T-helper 1 cell treated with Interleukin-12 subunit alpha and Interleukin-12 subunit beta and Interleukin-4 antibody, amounts not matched to agents 30 μg/mL and 1 μg/mL, for 36 hours (primary cell): ENCODE measurements around the gene LZTS3.
A peak's percentile ranks its signal among the peaks of the same experiment; 100 is the strongest.
"Not testable (repeated sequence)": the region's sequence is repeated elsewhere in the genome, so short reads cannot be mapped to it uniquely, and the experiment has no call there.

Experiments
- H3K27ac Mint-ChIP-seq: one replicate; pipeline ENCODE4 v1.8.0; 2021; ENCODE audit warnings: mild to moderate bottlenecking, mixed read lengths
- H3K27me3 Mint-ChIP-seq: one replicate; pipeline ENCODE4 v1.8.0; 2021; ENCODE audit warnings: low read depth, mixed read lengths
- H3K36me3 Mint-ChIP-seq: one replicate; pipeline ENCODE4 v1.8.0; 2021; ENCODE audit warnings: low read depth, mixed read lengths
- H3K4me1 Mint-ChIP-seq: one replicate; pipeline ENCODE4 v1.8.0; 2021; ENCODE audit warnings: low read depth, mixed read lengths
- H3K4me3 Mint-ChIP-seq: one replicate; pipeline ENCODE4 v1.8.0; 2021; ENCODE audit warnings: mild to moderate bottlenecking, moderate library complexity, mixed read lengths
- H3K9me3 Mint-ChIP-seq: one replicate; pipeline ENCODE4 v1.8.0; 2021; ENCODE audit warnings: mixed read lengths

LZTS3 gene

DNA sequence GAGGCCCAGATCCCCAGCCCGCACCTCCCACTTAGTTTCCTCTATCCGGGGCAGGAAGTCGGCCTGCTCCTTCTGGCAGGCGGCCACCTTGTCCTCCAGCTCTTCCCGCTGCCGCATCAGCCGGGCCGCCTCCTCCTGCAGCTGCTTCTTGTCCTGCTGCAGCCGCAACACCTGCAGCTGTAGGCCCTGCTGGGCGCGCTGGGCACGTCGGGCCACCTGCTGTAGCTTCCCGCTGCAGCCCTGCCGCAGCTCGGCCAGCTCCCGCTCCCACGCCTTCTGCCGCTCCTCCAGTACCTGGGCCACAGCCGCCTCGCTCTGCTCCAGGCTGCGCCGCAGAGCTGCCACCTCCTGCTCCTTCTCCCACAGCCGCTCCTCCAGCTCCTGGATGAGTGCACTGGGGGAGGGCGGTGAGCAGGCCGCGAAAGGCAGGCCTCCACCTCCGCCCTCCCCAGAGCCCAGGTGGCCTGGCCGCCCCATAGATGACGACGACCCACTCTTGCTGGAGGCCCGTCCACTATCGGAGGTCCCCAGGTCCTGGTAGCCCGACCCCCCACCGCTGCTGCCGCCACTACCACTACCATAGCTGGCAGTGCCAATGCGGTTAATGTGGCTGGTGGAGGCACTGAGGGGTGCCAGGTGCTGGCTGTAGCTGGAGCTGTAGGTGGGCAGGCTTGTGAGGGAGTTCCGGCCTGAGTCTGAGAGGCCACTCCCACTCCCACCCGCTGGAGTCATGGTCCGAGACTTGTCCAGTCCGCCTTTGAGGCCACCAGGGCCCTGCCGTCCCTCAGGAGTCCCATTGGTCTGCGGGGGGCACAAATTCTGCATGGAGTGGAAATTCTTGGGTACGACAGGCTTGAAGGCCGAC, 7.6 kb downstream of the LZTS3 start:
- H3K27ac Mint-ChIP-seq = no peak overlapping the region
- H3K4me3 Mint-ChIP-seq = no peak overlapping the region
- H3K27me3 Mint-ChIP-seq = peaks cover 28% of the 10 kb centered on the region
- no peaks in the 10 kb centered on the region for H3K36me3 Mint-ChIP-seq
- H3K4me1 Mint-ChIP-seq = peaks cover 4% of the 10 kb centered on the region
- no peaks in the 10 kb centered on the region for H3K9me3 Mint-ChIP-seq

- Mint-ChIP-seq H3K4me1 (peaks cover 5% of the 10 kb centered on the region), H3K9me3 (no peaks in the 10 kb centered on the region), H3K36me3 (no peaks in the 10 kb centered on the region), H3K4me3 (no peak overlapping the region), H3K27ac (no peak overlapping the region), H3K27me3 (peaks cover 21% of the 10 kb centered on the region)
Measured at GRCh38 chr20:3164763-3165410, 8.5 kb downstream of the LZTS3 start.

- Mint-ChIP-seq H3K27ac (no peak overlapping the region), H3K4me1 (peaks cover 8% of the 10 kb centered on the region), H3K27me3 (peaks cover 15% of the 10 kb centered on the region), H3K36me3 (peaks cover 2% of the 10 kb centered on the region), H3K4me3 (no peak overlapping the region), H3K9me3 (no peaks in the 10 kb centered on the region)
Measured at GRCh38 chr20:3164043-3164762, 9.1 kb downstream of the LZTS3 start.

- Mint-ChIP-seq H3K27me3 (peaks cover 7% of the 10 kb centered on the region), H3K36me3 (peaks cover 3% of the 10 kb centered on the region), H3K9me3 (no peaks in the 10 kb centered on the region), H3K4me1 (peaks cover 12% of the 10 kb centered on the region), H3K4me3 (no peak overlapping the region), H3K27ac (no peak overlapping the region)
Measured at GRCh38 chr20:3163099-3164042, 10.0 kb downstream of the LZTS3 start.

- no peaks in the 10 kb centered on the region for H3K9me3 Mint-ChIP-seq
- peaks cover 7% of the 10 kb centered on the region for H3K36me3 Mint-ChIP-seq
- peaks cover 22% of the 10 kb centered on the region for H3K4me1 Mint-ChIP-seq
- H3K27me3 Mint-ChIP-seq = peaks cover under 1% of the 10 kb centered on the region
- no peak overlapping the region for H3K4me3 Mint-ChIP-seq
- no peak overlapping the region for H3K27ac Mint-ChIP-seq
Measured at GRCh38 chr20:3162080-3162611, 11.2 kb downstream of the LZTS3 start.

DNA sequence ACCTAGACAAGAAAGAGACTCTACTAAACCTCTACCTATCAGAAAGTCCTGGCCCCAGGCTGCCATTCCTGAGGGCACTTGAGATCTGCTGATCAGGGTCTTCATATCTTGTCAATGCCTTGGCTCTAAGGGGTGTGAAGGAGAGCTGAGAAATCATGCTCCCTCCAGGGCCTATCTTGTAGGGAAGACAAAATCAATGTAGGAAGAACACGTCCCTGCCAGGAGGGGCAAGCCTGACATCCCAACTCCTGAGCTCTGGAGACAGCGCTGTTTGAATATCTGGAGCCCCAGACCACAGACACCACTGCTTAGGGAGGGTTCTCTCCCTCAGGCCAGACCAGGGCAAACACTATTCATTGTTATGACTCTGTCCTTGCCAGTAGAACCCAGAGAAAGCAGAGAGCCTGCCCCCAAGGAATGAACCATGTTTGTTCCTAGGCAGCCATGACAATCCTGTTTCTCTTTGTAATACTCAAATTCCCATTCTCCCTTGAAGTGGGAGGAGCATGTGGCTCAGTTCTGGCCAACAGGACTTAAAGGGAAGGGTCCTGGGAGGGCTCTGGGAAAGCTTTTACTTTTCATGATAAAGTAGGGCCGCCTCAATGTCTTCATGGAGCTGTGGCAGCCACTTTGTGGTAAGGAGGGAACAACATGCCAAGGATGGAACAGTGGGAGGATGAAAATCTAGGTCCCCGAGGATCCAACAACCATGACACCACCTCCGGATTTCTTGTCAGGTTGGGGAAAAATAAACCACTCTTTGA, 11.9 kb downstream of the LZTS3 start:
- Mint-ChIP-seq H3K4me3 (peak overlapping the region; percentile 23), H3K9me3 (no peaks in the 10 kb centered on the region), H3K36me3 (peaks cover 9% of the 10 kb centered on the region), H3K4me1 (peaks cover 28% of the 10 kb centered on the region), H3K27ac (no peak overlapping the region), H3K27me3 (no peaks in the 10 kb centered on the region)

DNA sequence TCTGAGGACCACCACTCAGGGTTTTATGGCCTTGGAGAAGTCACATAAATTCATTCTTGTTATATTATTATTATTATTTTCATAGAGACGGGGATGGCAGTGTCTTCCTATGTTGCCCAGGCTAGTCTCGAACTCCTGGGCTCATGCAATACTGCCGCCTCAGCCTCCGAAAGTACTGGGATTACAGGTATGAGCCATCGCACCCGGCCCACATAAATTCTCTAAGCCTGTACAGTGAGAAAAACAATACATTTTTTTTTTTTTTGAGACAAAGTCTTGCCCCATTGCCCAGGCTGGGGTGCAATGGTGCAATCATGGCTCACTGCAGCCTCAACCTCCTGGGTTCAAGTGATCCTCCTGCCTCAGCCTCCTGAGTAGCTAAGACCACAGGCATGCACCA, 12.9 kb downstream of the LZTS3 start:
- H3K4me3 Mint-ChIP-seq = no peak overlapping the region
- H3K9me3 Mint-ChIP-seq = no peaks in the 10 kb centered on the region
- no peaks in the 10 kb centered on the region for H3K27me3 Mint-ChIP-seq
- H3K36me3 Mint-ChIP-seq = peaks cover 13% of the 10 kb centered on the region
- peaks cover 36% of the 10 kb centered on the region for H3K4me1 Mint-ChIP-seq
- H3K27ac Mint-ChIP-seq = no peak overlapping the region

DNA sequence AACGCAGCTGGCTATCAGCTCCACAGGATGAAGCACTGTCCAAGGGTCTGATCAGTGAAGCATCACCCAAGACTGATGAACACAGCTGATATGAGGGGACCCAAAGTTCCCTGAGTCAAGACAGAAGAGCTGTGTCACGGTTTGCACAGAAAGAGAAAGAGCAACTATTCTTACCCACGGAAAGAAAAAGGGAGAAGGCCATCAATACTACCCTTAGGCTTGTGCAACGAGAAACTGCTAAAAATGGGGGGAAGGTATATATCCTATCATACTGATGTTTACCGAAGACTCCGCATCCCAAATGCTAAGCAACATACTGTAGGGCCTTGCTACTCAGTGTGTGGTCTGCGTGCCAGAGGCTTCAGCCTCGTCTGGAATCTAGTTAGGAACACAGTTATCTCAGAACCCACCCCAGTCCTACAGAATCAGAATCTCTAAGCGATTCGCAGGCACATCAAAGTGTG, 14.3 kb downstream of the LZTS3 start:
- H3K4me3 Mint-ChIP-seq = peak overlapping the region; percentile 97
- no peaks in the 10 kb centered on the region for H3K9me3 Mint-ChIP-seq
- peaks cover 15% of the 10 kb centered on the region for H3K36me3 Mint-ChIP-seq
- H3K4me1 Mint-ChIP-seq = peaks cover 38% of the 10 kb centered on the region
- H3K27me3 Mint-ChIP-seq = no peaks in the 10 kb centered on the region
- H3K27ac Mint-ChIP-seq = peak overlapping the region; percentile 96

GRCh38 chr20:3157817-3158216, 15.5 kb downstream of the LZTS3 start:
- Mint-ChIP-seq H3K4me1 (peaks cover 44% of the 10 kb centered on the region), H3K9me3 (no peaks in the 10 kb centered on the region), H3K36me3 (peaks cover 17% of the 10 kb centered on the region), H3K27me3 (no peaks in the 10 kb centered on the region), H3K4me3 (peak overlapping the region; percentile 79), H3K27ac (peak overlapping the region; percentile 86)

- Mint-ChIP-seq H3K4me3 (peak overlapping the region; percentile 79), H3K27me3 (no peaks in the 10 kb centered on the region), H3K9me3 (no peaks in the 10 kb centered on the region), H3K36me3 (peaks cover 17% of the 10 kb centered on the region), H3K4me1 (peaks cover 46% of the 10 kb centered on the region), H3K27ac (peak overlapping the region; percentile 86)
Measured at GRCh38 chr20:3156811-3157619, 16.3 kb downstream of the LZTS3 start.

DNA sequence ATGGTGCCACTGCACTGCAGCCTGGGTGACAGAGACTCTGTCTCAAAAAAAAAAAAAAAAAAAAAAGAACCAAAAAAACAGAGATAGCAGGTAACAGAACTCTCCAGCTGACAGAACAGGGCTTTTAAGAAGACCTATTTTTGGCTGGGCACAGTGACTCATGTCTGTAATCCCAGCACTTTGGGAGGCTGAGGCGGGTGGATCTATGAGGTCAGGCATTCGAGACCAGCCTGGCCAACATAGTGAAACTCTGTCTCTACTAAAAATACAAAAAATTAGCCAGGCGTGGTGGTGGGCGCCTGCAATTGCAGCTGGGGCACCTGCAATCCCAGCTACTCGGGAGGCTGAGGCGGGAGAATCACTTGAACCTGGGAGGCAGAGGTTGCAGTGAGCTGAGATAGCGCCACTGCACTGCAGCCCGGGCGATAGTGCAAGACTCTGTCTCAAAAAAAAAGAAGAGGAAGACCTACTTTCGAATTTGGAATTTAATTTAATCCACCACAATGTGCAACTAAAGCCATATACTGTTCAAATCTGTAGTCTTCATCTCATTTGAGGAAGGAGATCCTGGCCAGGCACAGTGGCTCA, 21.2 kb downstream of the LZTS3 start:
- H3K4me1 Mint-ChIP-seq = peaks cover 35% of the 10 kb centered on the region
- not testable (repeated sequence) for H3K9me3 Mint-ChIP-seq, H3K4me3 Mint-ChIP-seq, H3K27me3 Mint-ChIP-seq, H3K27ac Mint-ChIP-seq
- H3K36me3 Mint-ChIP-seq = peaks cover 26% of the 10 kb centered on the region

GRCh38 chr20:3150908-3151307, 22.4 kb downstream of the LZTS3 start:
- H3K27me3 Mint-ChIP-seq = no peaks in the 10 kb centered on the region
- H3K9me3 Mint-ChIP-seq = no peaks in the 10 kb centered on the region
- H3K4me1 Mint-ChIP-seq = peaks cover 27% of the 10 kb centered on the region
- H3K27ac Mint-ChIP-seq = peak overlapping the region; percentile 24
- no peak overlapping the region for H3K4me3 Mint-ChIP-seq
- H3K36me3 Mint-ChIP-seq = peaks cover 30% of the 10 kb centered on the region
